COLO668 (cell line): ENCODE data around the gene MKKS.

Experiments
- DNase-seq: peaks from one replicate; lab custom pipeline; 2025; ENCODE audit not compliant: unreplicated experiment; lab: John Stamatoyannopoulos, UW

MKKS gene

DNA sequence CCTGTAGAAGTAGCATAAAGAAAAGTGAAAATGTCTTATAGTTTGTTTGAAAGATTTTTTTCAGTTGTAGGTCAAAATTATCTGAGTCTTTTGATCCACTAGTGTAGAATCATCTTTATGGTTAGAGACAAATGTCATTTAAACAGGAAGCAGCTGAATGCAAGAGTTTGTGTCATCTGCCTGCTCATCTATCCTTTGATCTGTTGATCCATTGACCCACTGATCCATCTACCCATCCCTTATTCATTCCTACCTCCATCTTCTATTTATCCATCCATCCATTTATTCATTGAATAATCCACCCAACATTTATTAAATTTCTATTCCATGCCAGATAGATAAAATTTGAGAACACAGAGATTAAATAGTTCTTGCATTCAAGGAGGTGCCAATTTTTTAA is 62.6 kb downstream of the MKKS start:
- no peak for DNase-seq

GRCh38 chr20:10370091-10370887 is 63.7 kb downstream of the MKKS start:
- no peak for DNase-seq

GRCh38 chr20:10369723-10370090 is 64.3 kb downstream of the MKKS start:
- no peak for DNase-seq

DNA sequence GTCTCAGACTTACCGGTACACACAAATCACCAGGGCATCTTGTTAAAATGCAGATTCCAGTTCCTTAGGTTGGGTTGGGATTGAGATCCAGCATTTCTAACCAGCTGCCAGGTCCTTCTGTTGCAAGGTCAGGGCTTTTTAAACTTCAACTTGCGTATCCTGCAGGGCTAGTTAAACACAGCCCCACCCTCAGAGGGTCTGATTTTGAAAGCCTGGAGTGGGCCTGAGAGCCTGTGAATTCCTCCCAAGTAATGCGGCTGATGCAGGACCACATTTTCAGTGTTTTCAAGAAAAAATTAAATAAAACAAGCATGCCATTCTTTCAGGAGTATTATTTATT is 65.3 kb downstream of the MKKS start:
- no peak for DNase-seq

DNA sequence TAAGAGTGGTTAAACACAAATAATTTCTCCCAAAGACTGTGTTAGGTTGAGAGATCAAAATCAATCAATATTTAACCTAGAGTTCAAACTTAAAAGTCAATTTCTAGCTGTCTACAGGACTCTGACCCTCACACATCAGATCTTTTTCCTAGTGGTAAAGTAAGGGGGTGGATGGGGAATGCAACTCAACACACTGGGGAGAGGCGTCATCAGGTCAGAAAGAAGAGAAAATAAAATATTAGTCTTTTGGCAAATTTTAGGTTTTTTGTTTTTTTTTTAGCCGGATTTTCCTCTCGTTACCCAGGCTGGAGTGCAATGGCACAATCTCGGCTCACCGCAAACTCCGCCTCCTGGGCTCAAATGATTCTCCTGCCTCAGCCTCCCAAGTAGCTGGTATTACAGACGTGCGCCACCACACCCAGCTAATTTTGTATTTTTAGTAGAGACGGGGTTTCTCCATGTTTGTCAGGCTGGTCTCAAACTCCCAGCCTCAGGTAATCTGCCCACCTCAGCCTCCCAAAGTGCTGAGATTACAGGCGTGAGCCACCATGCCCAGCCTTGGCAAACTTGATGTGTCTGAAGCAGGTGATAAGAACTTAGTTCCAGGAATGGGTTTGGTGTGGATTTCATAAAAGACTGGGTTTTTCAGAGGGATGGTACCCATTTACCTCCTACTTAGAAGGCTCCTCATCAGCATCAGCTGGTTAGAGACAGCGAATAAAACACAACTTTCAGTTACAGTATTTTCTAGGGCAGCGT is 65.9 kb downstream of the MKKS start:
- no peak for DNase-seq

DNA sequence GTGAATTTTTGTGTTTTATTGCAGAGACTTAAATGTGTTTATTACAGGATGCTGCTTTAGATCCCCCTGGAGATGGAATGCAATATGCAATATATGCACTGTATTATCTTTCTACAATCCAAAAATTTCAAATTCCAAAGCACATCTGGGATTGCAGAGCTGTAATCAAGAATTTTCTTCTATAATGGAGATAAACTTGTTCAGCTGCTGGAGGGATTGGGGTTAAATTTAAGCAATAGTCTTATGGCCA is 66.4 kb downstream of the MKKS start:
- DNase-seq, result no peak

DNA sequence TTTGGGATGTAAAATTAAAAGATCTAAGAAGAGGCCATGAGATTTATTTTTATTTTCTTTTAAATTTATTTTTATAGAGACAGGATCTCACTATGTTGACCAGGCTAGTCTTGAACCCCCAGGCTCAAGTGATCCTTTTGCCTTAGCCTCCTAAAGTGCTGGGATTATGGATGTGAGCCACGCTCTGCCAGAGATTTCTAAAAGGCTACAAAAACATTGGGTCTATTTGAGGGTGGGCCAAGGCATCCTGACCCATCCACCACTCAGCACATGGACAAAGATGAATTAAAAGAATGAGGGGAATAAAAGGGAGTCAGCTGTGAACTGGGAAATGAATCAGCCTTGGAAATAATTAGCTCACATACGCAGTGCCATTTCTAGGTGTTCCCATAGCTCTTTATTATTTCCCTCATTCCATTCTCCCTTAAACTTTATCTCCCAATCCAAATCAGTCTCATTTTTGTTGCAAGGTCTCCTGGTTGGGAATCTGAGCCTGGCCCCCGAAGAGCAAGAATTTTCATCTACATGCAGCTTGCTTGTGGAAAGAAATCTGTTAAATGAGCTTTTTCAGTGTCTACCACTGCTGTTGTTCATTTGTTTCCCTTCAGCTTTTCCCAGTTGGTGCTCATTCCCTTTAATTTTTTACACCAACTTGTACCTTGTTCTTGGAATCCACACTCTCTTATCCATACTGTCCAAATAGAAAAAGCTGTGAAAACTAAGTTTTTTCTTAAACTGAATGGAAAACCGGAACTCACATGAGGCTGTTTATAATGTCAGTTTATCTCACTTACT is 66.9 kb downstream of the MKKS start:
- DNase-seq, result no peak

- no peak for DNase-seq
These were observed 71.3 kb downstream of the MKKS start for GRCh38 chr20:10362674-10363073.

GRCh38 chr20:10360878-10361277 is 73.1 kb downstream of the MKKS start:
- no peak for DNase-seq

DNA sequence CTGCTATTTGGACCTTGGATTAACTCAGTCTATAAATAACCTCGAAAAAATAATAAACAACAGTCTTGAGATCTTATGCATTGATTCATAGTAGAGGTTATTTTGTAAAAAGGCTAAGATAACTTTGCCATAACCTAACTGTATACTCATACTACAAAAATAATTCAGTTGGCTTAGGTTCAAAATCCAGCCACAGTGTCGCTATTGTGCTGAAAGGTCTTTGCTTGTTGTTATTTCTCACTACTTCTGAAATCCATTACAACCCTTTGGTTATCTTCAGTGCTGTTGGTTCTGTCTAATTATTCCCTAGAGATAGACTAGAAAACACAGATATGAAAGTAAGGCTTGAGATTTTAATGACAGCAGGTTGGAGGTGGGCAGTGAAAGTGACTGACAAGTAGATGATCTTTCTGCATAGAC is 74.4 kb downstream of the MKKS start:
- DNase-seq, result no peak

- no peak for DNase-seq
These were observed 76.0 kb downstream of the MKKS start for GRCh38 chr20:10357974-10358373.

- no peak for DNase-seq
These were observed 76.8 kb downstream of the MKKS start for GRCh38 chr20:10357061-10357708.

DNA sequence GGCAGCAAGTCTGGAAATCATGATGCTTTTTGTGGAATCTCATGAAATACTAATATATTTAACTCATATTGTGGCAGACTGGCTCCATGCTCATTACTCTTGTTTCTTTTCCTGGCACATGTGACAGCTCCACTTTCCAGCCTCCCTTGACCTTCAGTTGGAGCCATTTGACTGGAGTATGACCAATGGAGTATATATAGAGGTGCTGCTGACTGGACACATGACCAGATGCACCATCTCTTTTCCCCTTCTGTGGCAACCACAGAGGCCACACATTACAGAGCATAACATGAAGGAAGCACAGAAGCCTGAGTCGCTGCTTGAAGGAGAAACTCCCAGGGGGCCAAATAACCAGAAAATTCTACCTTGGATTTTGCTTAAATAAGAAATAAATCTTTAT is 77.4 kb downstream of the MKKS start:
- no peak for DNase-seq

- no peak for DNase-seq
These were observed 80.8 kb downstream of the MKKS start for GRCh38 chr20:10352934-10353824.
